Calu3 (cell line): Measurements from ENCODE around the gene PLEKHH3. TPM values are rescaled to one million over a fixed set of nuclear protein-coding genes. Genes with fewer than 3 reads are reported as not detected.
A peak's percentile ranks its signal among the peaks of the same experiment; 100 is the strongest.

Source experiments
- BruUV-seq: library from RNA; stranded (reverse); fragments of 400-500 nt; replicated peaks from 2 replicates; lab custom pipeline; 2021; lab: Mats Ljungman, UMichigan
- CTCF ChIA-PET: fragments of 300-600 bp; sonication (Branson Sonifier 250); formaldehyde crosslinking; loops from one replicate; lab custom pipeline; 2022; ENCODE audit warnings: antibody characterized with exemption; lab: Charles Lee
- DNase-seq: peaks from one replicate; pipeline ENCODE4 v3.0.0; 2022
- H3K27ac Mint-ChIP-seq: one replicate; pipeline ENCODE4 v1.8.0; 2022; ENCODE audit warnings: mixed read lengths; ENCODE audit not compliant: unreplicated experiment
- H3K27me3 Mint-ChIP-seq: one replicate; pipeline ENCODE4 v1.8.0; 2022; ENCODE audit warnings: mixed read lengths; ENCODE audit not compliant: unreplicated experiment
- H3K36me3 Mint-ChIP-seq: one replicate; pipeline ENCODE4 v1.8.0; 2022; ENCODE audit warnings: mild to moderate bottlenecking, moderate library complexity, mixed read lengths; ENCODE audit not compliant: insufficient read depth, unreplicated experiment
- H3K4me1 Mint-ChIP-seq: one replicate; pipeline ENCODE4 v1.8.0; 2022; ENCODE audit warnings: mild to moderate bottlenecking, low read depth, mixed read lengths; ENCODE audit not compliant: unreplicated experiment
- H3K4me3 Mint-ChIP-seq: one replicate; pipeline ENCODE4 v1.8.0; 2022; ENCODE audit warnings: mild to moderate bottlenecking, low read depth, moderate library complexity, mixed read lengths; ENCODE audit not compliant: unreplicated experiment
- H3K9me3 Mint-ChIP-seq: one replicate; pipeline ENCODE4 v1.8.0; 2022; ENCODE audit warnings: low read depth, mixed read lengths; ENCODE audit not compliant: unreplicated experiment
- CTCF ChIP-seq: fragments of 200-600 bp; IDR thresholded peaks from one replicate; pipeline ENCODE4 v1.8.0; 2022; ENCODE audit warnings: antibody characterized with exemption; ENCODE audit not compliant: unreplicated experiment
- intact Hi-C: fragments of 100-400 bp; cut with micrococcal nuclease; formaldehyde crosslinking; loops from one replicate; pipeline ENCODE4 v1.10.0; 2022; ENCODE audit not compliant: unreplicated experiment
- total RNA-seq: library from RNA; stranded (reverse); gene quantifications from 2 replicates; pipeline ENCODE4 v1.2.3, GENCODE V29; 2022

Gene PLEKHH3
- total RNA-seq, 1 experiment from 2014 or later, result 35.2 TPM

GRCh38 chr17:42659079-42659931, 17.5 kb downstream of the PLEKHH3 start, which contains the start of gene TUBG2:
TUBG2 (plus strand) TSS chr17:42659284; CDS start chr17:42659504, 220 bp downstream.
- Mint-ChIP-seq H3K27me3 (no peaks in the 10 kb centered on the region), H3K4me3 (peak within 1 kb of the TSS; percentile 99), H3K27ac (peak within 1 kb of the TSS; percentile 35), H3K4me1 (peaks cover 19% of the 10 kb centered on the region), H3K9me3 (peaks cover 3% of the 10 kb centered on the region), H3K36me3 (peaks cover 10% of the 10 kb centered on the region)
- CTCF ChIA-PET, result interaction anchor here (0.6 to 1.4 kb wide), 8 partner anchors 10 to 243 kb away, joined by 3 to 5 read pairs (median 3); partner anchors contain the start of genes NAGLU and PLEKHH3
- peak; percentile 98 for DNase-seq
- no TSS peak for BruUV-seq
- no peak for TF ChIP-seq CTCF
- intact Hi-C loops, result no loop called here

- Mint-ChIP-seq H3K27ac (peak overlapping the region; percentile 35), H3K4me1 (peaks cover 19% of the 10 kb centered on the region), H3K27me3 (peaks cover 10% of the 10 kb centered on the region), H3K9me3 (peaks cover 3% of the 10 kb centered on the region), H3K36me3 (peaks cover 10% of the 10 kb centered on the region), H3K4me3 (peak overlapping the region; percentile 99)
- no TSS peak for BruUV-seq
- TF ChIP-seq CTCF, result no peak
- intact Hi-C loops, result no loop called here
- CTCF ChIA-PET, result interaction anchor here (1.0 to 1.4 kb wide), 3 partner anchors 11 to 19 kb away, joined by 3 read pairs; partner anchors contain the start of gene PLEKHH3
- DNase-seq, result no peak
Measured at GRCh38 chr17:42657824-42658588, 18.8 kb downstream of the PLEKHH3 start.

GRCh38 chr17:42655528-42655927, 21.3 kb downstream of the PLEKHH3 start:
- intact Hi-C loops, result no loop called here
- no TSS peak for BruUV-seq
- no peak overlapping the region for H3K4me3 Mint-ChIP-seq

More at GRCh38 chr17:42655528-42655927, 21.3 kb downstream of the PLEKHH3 start:
- Mint-ChIP-seq H3K27me3 (peaks cover 10% of the 10 kb centered on the region), H3K36me3 (peaks cover 10% of the 10 kb centered on the region), H3K9me3 (peaks cover 3% of the 10 kb centered on the region), H3K27ac (no peak overlapping the region), H3K4me1 (peaks cover 14% of the 10 kb centered on the region)
- TF ChIP-seq CTCF, result no peak
- DNase-seq, result no peak
- CTCF ChIA-PET, result interaction anchor here (0.7 to 1.2 kb wide), 2 partner anchors 12 to 21 kb away, joined by 4 to 5 read pairs; no protein-coding TSS in a partner anchor
